Heart left ventricle (tissue), 16 donors: ENCODE results near the gene IMMP2L. TPM values are rescaled to one million over a fixed set of nuclear protein-coding genes. Genes with fewer than 3 reads are reported as not detected.

ENCODE experiments used
- ATAC-seq, 4 donors: fragments of 200-7000 bp; cut with Tn5 transposase; one replicate each; pipeline ENCODE4 v1.9.1; 2020 to 2022; ENCODE audit warnings: moderate library complexity in 4 of 4, mild to moderate bottlenecking in 3 of 4, moderate number of reproducible peaks in 1 of 4
- DNase-seq, 5 donors: peaks; one replicate each; pipeline ENCODE4 v3.0.0-alpha.2; 2020
- H3K27ac ChIP-seq, 12 donors: fragments of 200-600 bp; sonication (generic) in 4 of 12; one replicate each; pipeline versions ENCODE4 v1.5.0 to v1.8.0; 2016 to 2022; ENCODE audit warnings: mild to moderate bottlenecking in 2 of 12
- H3K27me3 ChIP-seq, 9 donors: fragments of 200-600 bp; sonication (generic) in 2 of 9; one replicate each; pipeline versions ENCODE4 v1.5.1 to v1.8.0; 2016 to 2022; ENCODE audit warnings: mild to moderate bottlenecking in 3 of 9
- H3K36me3 ChIP-seq, 9 donors: fragments of 200-600 bp; sonication (generic) in 2 of 9; one replicate each; pipeline versions ENCODE4 v1.5.0 to v1.8.0; 2018 to 2022; ENCODE audit warnings: mild to moderate bottlenecking in 2 of 9
- H3K4me1 ChIP-seq, 12 donors: fragments of 200-600 bp; sonication (generic) in 4 of 12; one replicate each; pipeline versions ENCODE4 v1.5.0 to v1.8.0; 2016 to 2022; ENCODE audit warnings: mild to moderate bottlenecking in 3 of 12
- H3K4me3 ChIP-seq, 12 donors: fragments of 200-600 bp; sonication (generic) in 4 of 12; one replicate each; pipeline versions ENCODE4 v1.5.0 to v1.8.0; 2017 to 2022; ENCODE audit warnings: mild to moderate bottlenecking in 9 of 12, moderate library complexity in 4 of 12
- H3K9me3 ChIP-seq, 12 donors: fragments of 200-600 bp; sonication (generic) in 4 of 12; one replicate each; pipeline versions ENCODE4 v1.5.0 to v1.8.0; 2016 to 2022; ENCODE audit warnings: mild to moderate bottlenecking in 1 of 12
- CTCF ChIP-seq, 12 donors: fragments of 200-600 bp; sonication (generic) in 4 of 12; IDR thresholded peaks; one replicate each; pipeline versions ENCODE4 v1.5.0 to v1.8.0; 2018 to 2022; ENCODE audit warnings: antibody characterized with exemption in 12 of 12, mild to moderate bottlenecking in 5 of 12
- POLR2A ChIP-seq, 2 donors: fragments of 450-650 bp; IDR thresholded peaks; one replicate each; pipeline ENCODE4 v1.6.1; 2017; ENCODE audit warnings: antibody characterized with exemption in 2 of 2, mild to moderate bottlenecking in 2 of 2, moderate library complexity in 2 of 2
- WGBS, 4 donors: extraction: QIAGEN DNeasy Blood & Tissue Kit in 2 of 4; methylation state at CpG; one replicate each; pipeline versions ENCODE4 v1.1.5 to v1.1.7; 2013 to 2018; 5-methylcytosine and 5-hydroxymethylcytosine counted together
- intact Hi-C, 10 donors: fragments of 100-400 bp; cut with DNase I; formaldehyde crosslinking; loops; one replicate each; pipeline versions ENCODE4 v1.11.1 to v1.14.2; 2022
- polyA plus RNA-seq, 2 donors: library from polyadenylated mRNA; stranded (reverse); fragments of 200-250 nt; gene quantifications; one replicate each; pipeline ENCODE4 v1.2.3, GENCODE V29; 2013
- total RNA-seq, 9 donors: library from RNA; depleted of rRNA in 2 of 9; stranded (reverse); fragments of >200 nt in 2 of 9; fragmentation: NEBNext Ultra II Directional in 3 of 9; extraction: Animal tissue kit (Norgen Biotek cat#: 25700) in 3 of 9; gene quantifications; one replicate each; pipeline versions ENCODE4 v1.1.0 to v1.2.4, GENCODE V29; 2016 to 2023
- donor health status: ischemic (EF 13 %, LVEDD 7.1; RV severe dilation, severe dysfunction).
- donor health status: healthy with polysubstance abuse.
- donor health status: DM: no; HTN: yes; CAD: no.
- donor health status: DM: no; HTN: no; CAD: no.
- donor health status: ischemic (EF 25% LVEDD 6.9; RV normal size, moderate dysfunction).
- donor health status: ischemic (EF 25% LVEDD 5.7; RV mildly dilated, moderate dysfunction).
- donor health status: healthy.
- donor health status: DM: yes; HTN: yes; CAD: no.
- donor health status: ischemic (EF 35%, LVEDD 5.7; RV mildly dilated, moderate dysfunction).
- donor health status: nonischemic (EF 11% LVEDD 7.7; RV severe dilation, severe dysfunction).
- donor health status: DM: yes; HTN: yes; CAD: no.
- donor health status: PGD.
- donor health status: ischemic (EF 29% LVEDD 5.4; RV normal size, mild dysfunction).
- donor health status: nonischemic (EF 23%, LVEDD 6.1; RV moderate dilation, normal function).

The IMMP2L gene
- total and polyA plus RNA-seq, 11 donors, result 5.1 to 17.2 (median 15.9) TPM

GRCh38 chr7:110633313-110633712 lies 929.0 kb downstream of the IMMP2L start:
- no peak overlapping the region for H3K4me3 ChIP-seq
- DNase-seq (no peak), ATAC-seq (no peak)
- H3K36me3 ChIP-seq, result no peaks in the 10 kb centered on the region
- intact Hi-C loops, result no loop called here
- WGBS, 4 donors, result 49 to 63% (median 58%) methylated on average over 2 of the region's 2 CpGs
- H3K4me1 ChIP-seq, result no peaks in the 10 kb centered on the region
- peaks cover 0 to 21% (median 1%) of the 10 kb centered on the region in 12 donors for H3K9me3 ChIP-seq
- H3K27ac ChIP-seq, result no peak overlapping the region
- H3K27me3 ChIP-seq, result no peaks in the 10 kb centered on the region
- TF ChIP-seq POLR2A (IDR thresholded peaks at IDR 0.05) (no peak), CTCF (IDR thresholded peaks at IDR 0.05) (no peak)

- 79 to 92% (median 86%) methylated on average over 2 of the region's 2 CpGs for WGBS, 4 donors
- TF ChIP-seq POLR2A (IDR thresholded peaks at IDR 0.05), result no peak
- no peak for TF ChIP-seq CTCF (IDR thresholded peaks at IDR 0.05)
- no peak for DNase-seq
- intact Hi-C loops, result no loop called here
- no peaks in the 10 kb centered on the region for H3K36me3 ChIP-seq
- no peaks in the 10 kb centered on the region for H3K9me3 ChIP-seq
- no peak for ATAC-seq
- no peak overlapping the region for H3K27ac ChIP-seq
- no peak overlapping the region for H3K4me3 ChIP-seq
- no peaks in the 10 kb centered on the region for H3K4me1 ChIP-seq
- no peaks in the 10 kb centered on the region for H3K27me3 ChIP-seq
Measured at GRCh38 chr7:110626414-110626813, 935.9 kb downstream of the IMMP2L start.

GRCh38 chr7:110625294-110625693 lies 937.0 kb downstream of the IMMP2L start:
- no peaks in the 10 kb centered on the region for H3K36me3 ChIP-seq
- H3K9me3 ChIP-seq, result no peaks in the 10 kb centered on the region
- no peak for DNase-seq
- H3K4me3 ChIP-seq, result no peak overlapping the region
- H3K27me3 ChIP-seq, result no peaks in the 10 kb centered on the region
- WGBS, 4 donors, result 74 to 80% (median 77%) methylated on average over 3 of the region's 3 CpGs
- no peak for ATAC-seq
- TF ChIP-seq POLR2A (IDR thresholded peaks at IDR 0.05), result no peak
- TF ChIP-seq CTCF (IDR thresholded peaks at IDR 0.05), result no peak
- no peak overlapping the region for H3K27ac ChIP-seq
- H3K4me1 ChIP-seq, result no peaks in the 10 kb centered on the region
- intact Hi-C loops, result no loop called here

GRCh38 chr7:110623436-110623835 lies 938.9 kb downstream of the IMMP2L start:
- Histone ChIP-seq H3K9me3 (no peaks in the 10 kb centered on the region), H3K27me3 (no peaks in the 10 kb centered on the region), H3K27ac (no peak overlapping the region), H3K4me3 (no peak overlapping the region), H3K36me3 (no peaks in the 10 kb centered on the region), H3K4me1 (no peaks in the 10 kb centered on the region)
- WGBS, 4 donors, result 87 to 96% (median 93%) methylated on average over 3 of the region's 3 CpGs
- intact Hi-C loops, result no loop called here
- no peak for DNase-seq
- TF ChIP-seq CTCF (IDR thresholded peaks at IDR 0.05) (no peak), POLR2A (IDR thresholded peaks at IDR 0.05) (no peak)
- no peak for ATAC-seq
